ENCODE results near the gene IGF1R. TPM values are rescaled to one million over a fixed set of nuclear protein-coding genes. Genes with fewer than 3 reads are reported as not detected.

The IGF1R gene
- total RNA-seq, 5 donors from 2014 or later (not counting 1 experiment from before 2014, with no cell fraction given): 40.3 to 97.2 (median 79.4) TPM

DNA sequence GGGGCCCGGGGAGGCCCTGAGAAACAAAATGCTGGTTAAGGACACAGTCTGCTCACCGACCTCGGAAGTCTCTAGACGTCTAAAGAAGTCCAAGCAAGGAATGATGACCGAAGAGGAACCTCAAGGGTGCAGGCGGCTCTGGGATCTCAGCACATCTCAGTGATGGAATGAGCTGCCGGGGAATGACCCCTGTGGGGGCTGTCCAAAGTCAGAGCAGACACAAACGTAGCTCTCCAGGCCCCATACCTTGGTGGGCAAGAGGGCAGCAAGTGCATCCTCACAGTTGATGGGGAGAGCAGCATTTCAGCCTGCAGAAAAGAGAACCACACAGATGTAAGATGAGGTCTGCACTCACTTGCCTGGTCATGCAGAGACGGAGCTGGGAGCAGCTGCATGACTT lies 129.1 kb downstream of the IGF1R start:
- Mint-ChIP-seq H3K4me3 (peak overlapping the region in 1 of 3 donors; percentile 74), H3K9me3 (no peaks in the 10 kb centered on the region), H3K4me1 (peaks cover 48 to 57% (median 55%) of the 10 kb centered on the region in 3 donors), H3K27ac (no peak overlapping the region), H3K27me3 (no peaks in the 10 kb centered on the region), H3K36me3 (no peaks in the 10 kb centered on the region)
- ChIA-PET POLR2A (no interaction called here), CTCF (interaction anchor here (0.5 to 2.1 kb wide), 5 partner anchors 73 to 105 kb away, joined by 3 to 17 read pairs (median 4); no protein-coding TSS in a partner anchor)
- Histone ChIP-seq H3K4me1 (ENCODE audit: control insufficient read depth in 1 of 2, extremely low read depth in 1 of 2, insufficient read depth in 2 of 2, low read length in 2 of 2) (peaks cover 10 to 27% of the 10 kb centered on the region in 2 experiments), H3K9me3 (no peaks in the 10 kb centered on the region), H3K36me3 (ENCODE audit: control insufficient read depth in 2 of 2, extremely low read depth in 1 of 2, insufficient read depth in 1 of 2, low read length in 1 of 2) (no peaks in the 10 kb centered on the region), H3K27ac (ENCODE audit: low read length) (no peak overlapping the region), H3K27me3 (replicated peaks in 1 of 2; ENCODE audit: control insufficient read depth in 2 of 2, extremely low read depth in 1 of 2, insufficient read depth in 2 of 2, low read length in 1 of 2) (no peaks in the 10 kb centered on the region), H3K4me3 (ENCODE audit: control insufficient read depth in 1 of 2, extremely low read depth in 1 of 2, low read length in 1 of 2) (peak overlapping the region in 1 of 2 donors; percentile 11)
- no peak for ATAC-seq (replicated peaks in 1 of 4)
- DNase-seq: no peak
- WGBS (ENCODE audit: insufficient coverage): 83% methylated on average over 9 of the region's 9 CpGs

DNA sequence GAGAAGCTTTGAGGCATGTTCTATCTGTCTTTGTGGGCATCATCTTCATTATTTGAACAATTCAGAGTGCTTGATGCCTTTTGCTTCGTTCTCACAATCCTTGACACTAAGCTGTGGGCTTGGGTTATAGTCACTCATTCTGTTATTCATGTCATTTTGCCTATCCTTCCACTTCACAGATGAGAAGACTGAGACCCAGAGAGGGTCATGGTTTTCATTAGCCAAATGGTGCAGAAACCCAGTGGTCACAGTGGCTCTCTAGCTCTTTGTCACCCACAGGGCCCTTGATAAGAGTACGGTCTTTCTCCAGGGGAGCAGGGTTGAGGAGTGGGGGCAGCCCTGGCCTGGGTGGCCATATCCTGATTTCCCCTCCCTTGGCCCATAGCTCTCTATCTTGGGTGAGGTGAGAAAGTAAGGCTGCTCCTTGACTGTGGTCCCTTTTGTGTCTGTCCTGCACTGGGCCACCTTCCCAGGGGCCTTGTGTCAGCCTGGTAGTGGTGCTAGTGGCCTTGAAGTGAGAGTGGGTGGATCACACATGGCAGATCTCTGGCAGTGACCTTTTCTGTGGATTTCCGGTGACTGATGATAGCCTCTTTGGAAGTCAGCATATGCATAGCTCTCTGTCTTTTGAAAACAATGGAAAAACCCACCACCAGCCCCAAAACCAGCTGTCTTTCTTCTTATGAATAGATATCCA lies 130.1 kb downstream of the IGF1R start:
- Histone ChIP-seq H3K9me3 (no peaks in the 10 kb centered on the region), H3K27me3 (replicated peaks in 1 of 2; ENCODE audit: control insufficient read depth in 2 of 2, extremely low read depth in 1 of 2, insufficient read depth in 2 of 2, low read length in 1 of 2) (no peaks in the 10 kb centered on the region), H3K36me3 (ENCODE audit: control insufficient read depth in 2 of 2, extremely low read depth in 1 of 2, insufficient read depth in 1 of 2, low read length in 1 of 2) (no peaks in the 10 kb centered on the region), H3K4me3 (ENCODE audit: control insufficient read depth in 1 of 2, extremely low read depth in 1 of 2, low read length in 1 of 2) (no peak overlapping the region), H3K27ac (ENCODE audit: low read length) (no peak overlapping the region), H3K4me1 (ENCODE audit: control insufficient read depth in 1 of 2, extremely low read depth in 1 of 2, insufficient read depth in 2 of 2, low read length in 2 of 2) (peaks cover 10 to 27% of the 10 kb centered on the region in 2 experiments)
- peak overlapping the region in 1 of 2 donors; percentile 39 for H3K27ac Mint-ChIP-seq
- H3K9me3 Mint-ChIP-seq: no peaks in the 10 kb centered on the region
- ChIA-PET CTCF (interaction anchor here (0.5 to 2.1 kb wide), 15 partner anchors 13 to 125 kb away, joined by 3 to 17 read pairs (median 4); no protein-coding TSS in a partner anchor), POLR2A (no interaction called here)
- no peak for ATAC-seq (replicated peaks in 1 of 4)
- no peak overlapping the region for H3K4me3 Mint-ChIP-seq
- H3K27me3 Mint-ChIP-seq: no peaks in the 10 kb centered on the region
- DNase-seq: no peak
- no peaks in the 10 kb centered on the region for H3K36me3 Mint-ChIP-seq
- 86% methylated on average over 1 of the region's 3 CpGs for WGBS (ENCODE audit: insufficient coverage)
- H3K4me1 Mint-ChIP-seq: peaks cover 49 to 55% (median 53%) of the 10 kb centered on the region in 3 donors

DNA sequence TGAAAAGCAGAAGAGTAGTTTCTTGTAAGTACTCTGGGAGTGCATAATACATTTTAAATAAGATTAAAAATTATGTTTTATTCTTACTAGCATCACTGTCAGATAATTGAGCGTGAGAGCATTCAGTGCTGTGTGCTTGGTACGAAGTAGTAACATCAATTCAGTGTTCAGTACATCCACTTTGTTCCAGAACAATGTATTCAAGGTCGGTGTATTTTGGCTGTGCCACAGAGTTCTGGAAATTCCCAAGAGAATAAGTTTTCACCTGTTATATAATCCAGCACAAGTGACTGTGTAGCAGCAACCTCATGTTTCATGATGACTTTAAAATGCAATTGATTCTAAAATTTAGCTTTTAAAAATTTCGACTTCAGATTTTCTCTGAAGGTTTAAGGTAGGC lies 130.6 kb downstream of the IGF1R start:
- no peak for ATAC-seq (replicated peaks in 1 of 4)
- no peak overlapping the region for H3K4me3 Mint-ChIP-seq
- no peak overlapping the region for H3K4me3 ChIP-seq (ENCODE audit: control insufficient read depth in 1 of 2, extremely low read depth in 1 of 2, low read length in 1 of 2)
- H3K27ac Mint-ChIP-seq: no peak overlapping the region
- POLR2A ChIA-PET: no interaction called here
- H3K27me3 Mint-ChIP-seq: no peaks in the 10 kb centered on the region
- H3K9me3 ChIP-seq: no peaks in the 10 kb centered on the region
- H3K4me1 ChIP-seq (ENCODE audit: control insufficient read depth in 1 of 2, extremely low read depth in 1 of 2, insufficient read depth in 2 of 2, low read length in 2 of 2): peaks cover 10 to 27% of the 10 kb centered on the region in 2 experiments
- H3K27me3 ChIP-seq (replicated peaks in 1 of 2; ENCODE audit: control insufficient read depth in 2 of 2, extremely low read depth in 1 of 2, insufficient read depth in 2 of 2, low read length in 1 of 2): no peaks in the 10 kb centered on the region
- CTCF ChIA-PET: interaction anchor here (0.6 to 2.1 kb wide), 15 partner anchors 12 to 298 kb away, joined by 3 to 17 read pairs (median 4); no protein-coding TSS in a partner anchor
- no peak overlapping the region for H3K27ac ChIP-seq (ENCODE audit: low read length)
- no peak for DNase-seq
- H3K9me3 Mint-ChIP-seq: no peaks in the 10 kb centered on the region
- WGBS (ENCODE audit: insufficient coverage): 60% methylated on average over 1 of the region's 4 CpGs
- H3K4me1 Mint-ChIP-seq: peaks cover 48 to 54% (median 49%) of the 10 kb centered on the region in 3 donors
- no peaks in the 10 kb centered on the region for H3K36me3 ChIP-seq (ENCODE audit: control insufficient read depth in 2 of 2, extremely low read depth in 1 of 2, insufficient read depth in 1 of 2, low read length in 1 of 2)
- H3K36me3 Mint-ChIP-seq: no peaks in the 10 kb centered on the region

DNA sequence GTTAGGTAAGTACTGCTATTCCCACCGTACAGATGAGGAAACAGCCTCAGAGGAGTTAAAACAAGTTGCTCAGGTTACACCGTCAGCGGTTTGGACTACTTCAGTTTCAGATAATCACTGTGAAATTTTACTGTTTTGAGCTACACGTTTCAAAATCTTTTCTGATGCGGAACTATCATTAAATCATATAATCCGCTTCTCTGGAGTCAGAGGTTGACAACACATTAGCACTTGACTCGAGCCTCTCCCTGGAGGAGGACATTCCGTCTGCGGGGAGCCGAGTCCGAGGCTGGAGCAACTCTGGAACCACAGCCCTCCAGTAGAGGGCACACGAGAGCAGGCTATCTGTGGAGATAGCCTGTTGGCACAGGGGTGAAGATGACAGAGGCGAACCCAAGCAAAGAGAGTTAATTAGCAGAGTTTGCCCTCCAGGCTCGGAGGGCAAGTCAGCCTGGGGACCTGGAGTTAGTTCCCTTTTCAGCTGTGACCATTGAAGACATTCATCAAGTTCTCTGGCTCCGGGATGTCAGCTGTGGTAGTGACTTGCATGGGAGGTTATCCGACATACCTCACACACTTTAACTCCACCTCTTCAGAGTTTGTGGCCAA lies 131.2 kb downstream of the IGF1R start:
- CTCF ChIA-PET: interaction anchor here (0.6 to 2.6 kb wide), 15 partner anchors 11 to 297 kb away, joined by 3 to 17 read pairs (median 4); no protein-coding TSS in a partner anchor
- no peak overlapping the region for H3K27ac Mint-ChIP-seq
- DNase-seq: peak; percentile 12 to 83 (median 61)
- H3K36me3 ChIP-seq (ENCODE audit: control insufficient read depth in 2 of 2, extremely low read depth in 1 of 2, insufficient read depth in 1 of 2, low read length in 1 of 2): no peaks in the 10 kb centered on the region
- 18% methylated on average over 9 of the region's 16 CpGs for WGBS (ENCODE audit: insufficient coverage)
- H3K27ac ChIP-seq (ENCODE audit: low read length): no peak overlapping the region
- ATAC-seq (replicated peaks in 1 of 4): peak; percentile 69 to 81 (median 74)
- peaks cover 43 to 50% (median 43%) of the 10 kb centered on the region in 3 donors for H3K4me1 Mint-ChIP-seq
- H3K36me3 Mint-ChIP-seq: no peaks in the 10 kb centered on the region
- H3K9me3 ChIP-seq: no peaks in the 10 kb centered on the region
- H3K27me3 ChIP-seq (replicated peaks in 1 of 2; ENCODE audit: control insufficient read depth in 2 of 2, extremely low read depth in 1 of 2, insufficient read depth in 2 of 2, low read length in 1 of 2): no peaks in the 10 kb centered on the region
- H3K4me3 Mint-ChIP-seq: peak overlapping the region; percentile 31 to 50 (median 45)
- H3K4me1 ChIP-seq (ENCODE audit: control insufficient read depth in 1 of 2, extremely low read depth in 1 of 2, insufficient read depth in 2 of 2, low read length in 2 of 2): peaks cover 10 to 27% of the 10 kb centered on the region in 2 experiments
- POLR2A ChIA-PET: interaction anchor here in 1 of 2 donors (0.6 to 0.7 kb wide), 2 partner anchors 92 to 303 kb away, joined by 4 to 10 read pairs; no protein-coding TSS in a partner anchor
- H3K27me3 Mint-ChIP-seq: no peaks in the 10 kb centered on the region
- H3K9me3 Mint-ChIP-seq: no peaks in the 10 kb centered on the region
- H3K4me3 ChIP-seq (ENCODE audit: control insufficient read depth in 1 of 2, extremely low read depth in 1 of 2, low read length in 1 of 2): no peak overlapping the region

DNA sequence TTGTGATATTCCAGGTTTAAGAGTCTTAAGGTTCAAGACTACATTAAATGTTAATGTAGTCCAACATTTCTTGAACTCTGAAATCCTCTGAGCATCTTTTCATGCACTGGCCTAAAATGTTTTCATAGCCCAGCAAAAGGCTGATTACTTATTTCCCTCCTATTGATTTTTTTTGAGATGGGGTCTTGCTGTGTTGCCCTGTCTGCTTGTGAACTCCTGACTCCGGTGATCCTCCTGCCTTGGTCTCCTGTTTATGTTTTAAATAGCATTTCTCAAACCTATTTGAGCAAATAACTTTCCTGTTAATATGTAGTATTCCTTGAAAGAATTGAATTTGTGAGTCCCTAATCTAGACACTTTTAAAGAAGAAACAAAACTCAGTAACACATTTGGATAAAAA lies 133.5 kb downstream of the IGF1R start:
- H3K4me3 ChIP-seq (ENCODE audit: control insufficient read depth in 1 of 2, extremely low read depth in 1 of 2, low read length in 1 of 2): no peak overlapping the region
- H3K9me3 Mint-ChIP-seq: no peaks in the 10 kb centered on the region
- no peaks in the 10 kb centered on the region for H3K36me3 Mint-ChIP-seq
- H3K27me3 Mint-ChIP-seq: peaks cover 0 to 2% of the 10 kb centered on the region in 2 donors
- ATAC-seq (replicated peaks in 1 of 4): no peak
- no peak overlapping the region for H3K4me3 Mint-ChIP-seq
- ChIA-PET CTCF (interaction anchor here (1.0 to 2.6 kb wide), 4 partner anchors 50 to 101 kb away, joined by 3 to 6 read pairs (median 3); no protein-coding TSS in a partner anchor), POLR2A (interaction anchor here (0.6 to 1.0 kb wide), 2 partner anchors 12 to 162 kb away, joined by 3 to 4 read pairs; no protein-coding TSS in a partner anchor)
- no peaks in the 10 kb centered on the region for H3K9me3 ChIP-seq
- peaks cover 7 to 16% of the 10 kb centered on the region in 2 experiments for H3K4me1 ChIP-seq (ENCODE audit: control insufficient read depth in 1 of 2, extremely low read depth in 1 of 2, insufficient read depth in 2 of 2, low read length in 2 of 2)
- no peaks in the 10 kb centered on the region for H3K36me3 ChIP-seq (ENCODE audit: control insufficient read depth in 2 of 2, extremely low read depth in 1 of 2, insufficient read depth in 1 of 2, low read length in 1 of 2)
- DNase-seq: no peak
- WGBS (ENCODE audit: insufficient coverage): no CpG with 5 or more reads among the region's 1 CpG
- no peak overlapping the region for H3K27ac ChIP-seq (ENCODE audit: low read length)
- H3K27ac Mint-ChIP-seq: no peak overlapping the region
- peaks cover 38 to 48% (median 47%) of the 10 kb centered on the region in 3 donors for H3K4me1 Mint-ChIP-seq
- H3K27me3 ChIP-seq (replicated peaks in 1 of 2; ENCODE audit: control insufficient read depth in 2 of 2, extremely low read depth in 1 of 2, insufficient read depth in 2 of 2, low read length in 1 of 2): no peaks in the 10 kb centered on the region

DNA sequence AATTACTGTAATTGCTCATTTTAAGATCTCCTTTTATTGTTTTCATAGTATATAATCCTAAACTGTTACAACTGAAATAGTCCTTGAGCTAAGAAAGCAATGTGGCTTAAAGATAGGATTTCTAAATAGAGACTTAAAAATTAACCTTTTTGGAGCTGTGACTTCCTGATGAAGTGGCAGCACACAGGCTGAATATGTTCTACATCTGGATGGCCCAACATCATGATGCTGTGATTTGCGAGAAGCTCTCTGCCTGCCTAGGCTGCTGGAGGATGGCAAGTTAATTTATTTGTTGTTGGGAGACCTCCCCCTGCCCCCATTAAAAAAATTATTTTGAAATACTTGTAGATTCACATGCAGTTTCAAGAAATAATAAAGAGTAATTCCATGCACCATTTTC lies 134.5 kb downstream of the IGF1R start:
- no peak for DNase-seq
- Histone ChIP-seq H3K36me3 (ENCODE audit: control insufficient read depth in 2 of 2, extremely low read depth in 1 of 2, insufficient read depth in 1 of 2, low read length in 1 of 2) (no peaks in the 10 kb centered on the region), H3K27me3 (replicated peaks in 1 of 2; ENCODE audit: control insufficient read depth in 2 of 2, extremely low read depth in 1 of 2, insufficient read depth in 2 of 2, low read length in 1 of 2) (no peaks in the 10 kb centered on the region), H3K27ac (ENCODE audit: low read length) (no peak overlapping the region), H3K9me3 (no peaks in the 10 kb centered on the region), H3K4me1 (ENCODE audit: control insufficient read depth in 1 of 2, extremely low read depth in 1 of 2, insufficient read depth in 2 of 2, low read length in 2 of 2) (peaks cover 4 to 7% of the 10 kb centered on the region in 2 experiments), H3K4me3 (ENCODE audit: control insufficient read depth in 1 of 2, extremely low read depth in 1 of 2, low read length in 1 of 2) (no peak overlapping the region)
- Mint-ChIP-seq H3K9me3 (no peaks in the 10 kb centered on the region), H3K4me3 (no peak overlapping the region), H3K27me3 (peaks cover 0 to 2% of the 10 kb centered on the region in 2 donors), H3K36me3 (no peaks in the 10 kb centered on the region), H3K4me1 (peaks cover 40 to 48% (median 47%) of the 10 kb centered on the region in 3 donors), H3K27ac (no peak overlapping the region)
- CTCF ChIA-PET: interaction anchor here (0.6 to 1.2 kb wide), 3 partner anchors 9 to 100 kb away, joined by 3 read pairs; no protein-coding TSS in a partner anchor
- no peak for ATAC-seq (replicated peaks in 1 of 4)
- WGBS (ENCODE audit: insufficient coverage): no CpG with 5 or more reads among the region's 1 CpG
- POLR2A ChIA-PET: no interaction called here
